HG02642 (cell line): ENCODE results near the gene PRKAG2.

Experiments used
- ATAC-seq: cut with Tn5 transposase; IDR thresholded peaks from one replicate; pipeline ENCODE4 v1.9.1; 2021; ENCODE audit warnings: mild to moderate bottlenecking; ENCODE audit not compliant: unreplicated experiment, poor library complexity

Gene PRKAG2

GRCh38 chr7:151647006-151647405 is 229.9 kb downstream of the PRKAG2 start:
- no peak for ATAC-seq

- no peak for ATAC-seq
Measured at GRCh38 chr7:151645311-151645710, 231.6 kb downstream of the PRKAG2 start.

GRCh38 chr7:151644554-151644953 is 232.4 kb downstream of the PRKAG2 start:
- no peak for ATAC-seq

GRCh38 chr7:151642746-151643145 is 234.2 kb downstream of the PRKAG2 start:
- ATAC-seq = no peak

GRCh38 chr7:151641587-151641986 is 235.3 kb downstream of the PRKAG2 start:
- no peak for ATAC-seq

GRCh38 chr7:151637781-151638261 is 239.1 kb downstream of the PRKAG2 start:
- no peak for ATAC-seq

GRCh38 chr7:151634643-151635042 is 242.3 kb downstream of the PRKAG2 start:
- ATAC-seq = no peak

GRCh38 chr7:151633516-151633812 is 243.5 kb downstream of the PRKAG2 start:
- no peak for ATAC-seq

GRCh38 chr7:151632750-151633515 is 244.0 kb downstream of the PRKAG2 start:
- peak; percentile 50 for ATAC-seq

GRCh38 chr7:151631953-151632749 is 244.8 kb downstream of the PRKAG2 start:
- ATAC-seq = peak; percentile 79

GRCh38 chr7:151631570-151631952 is 245.4 kb downstream of the PRKAG2 start:
- no peak for ATAC-seq

- ATAC-seq = no peak
Measured at GRCh38 chr7:151630851-151631569, 245.9 kb downstream of the PRKAG2 start.

- no peak for ATAC-seq
Measured at GRCh38 chr7:151630358-151630757, 246.6 kb downstream of the PRKAG2 start.

GRCh38 chr7:151629713-151630272 is 247.1 kb downstream of the PRKAG2 start:
- ATAC-seq = no peak

GRCh38 chr7:151628846-151629604 is 247.9 kb downstream of the PRKAG2 start:
- ATAC-seq = no peak

GRCh38 chr7:151626422-151627115 is 250.3 kb downstream of the PRKAG2 start:
- ATAC-seq = no peak

- no peak for ATAC-seq
Measured at GRCh38 chr7:151625606-151626005, 251.3 kb downstream of the PRKAG2 start.

GRCh38 chr7:151624246-151624928 is 252.5 kb downstream of the PRKAG2 start:
- no peak for ATAC-seq

- ATAC-seq = no peak
Measured at GRCh38 chr7:151623766-151624165, 253.1 kb downstream of the PRKAG2 start.
